HepG2 (cell line): ENCODE data around the gene ORMDL3. TPM values are rescaled to one million over a fixed set of nuclear protein-coding genes. Genes with fewer than 3 reads are reported as not detected.

ENCODE experiments used
- HMG20B ChIP-seq: conservative IDR thresholded peaks from 2 replicates; pipeline ENCODE4 v1.6.1; 2016; ENCODE audit warnings: missing genetic modification reagents, missing compliant biosample characterization
- HNRNPH1 ChIP-seq: fragments of 200-400 bp; formaldehyde crosslinking; optimal IDR thresholded peaks from 2 replicates; pipeline ENCODE3; 2017; ENCODE audit warnings: mild to moderate bottlenecking, low read depth, low read length
- IRF1 ChIP-seq: sonication (generic); formaldehyde crosslinking; IDR thresholded peaks from 2 replicates; pipeline ENCODE4 v1.4.0; 2020; ENCODE audit warnings: low read depth, mild to moderate bottlenecking, missing genetic modification reagents
- NFATC3 ChIP-seq: sonication (generic); formaldehyde crosslinking; IDR thresholded peaks from 2 replicates; pipeline ENCODE4 v1.5.1; 2020; ENCODE audit warnings: mild to moderate bottlenecking, missing genetic modification reagents
- RELA ChIP-seq: sonication (generic); formaldehyde crosslinking; IDR thresholded peaks from 2 replicates; pipeline ENCODE4 v1.4.0; 2020; ENCODE audit warnings: missing genetic modification reagents
- RFX3 ChIP-seq: IDR thresholded peaks from 2 replicates; pipeline ENCODE4 v1.6.1; 2016; ENCODE audit warnings: missing biosample characterization, missing genetic modification reagents
- SAP130 ChIP-seq: IDR thresholded peaks from 2 replicates; pipeline ENCODE4 v1.6.1; 2016; ENCODE audit warnings: low read depth
- SKI ChIP-seq: fragments of 450-650 bp; IDR thresholded peaks from one replicate; pipeline ENCODE4 v1.6.1; 2018; ENCODE audit warnings: mild to moderate bottlenecking; ENCODE audit not compliant: partially characterized antibody
- TOPORS ChIP-seq: sonication (generic); formaldehyde crosslinking; IDR thresholded peaks from 2 replicates; pipeline ENCODE4 v1.8.0; 2023; ENCODE audit warnings: mild to moderate bottlenecking, missing genetic modification reagents
- ZBTB42 ChIP-seq: sonication (generic); formaldehyde crosslinking; IDR thresholded peaks from 2 replicates; pipeline ENCODE4 v1.5.0; 2020; ENCODE audit warnings: mild to moderate bottlenecking, missing genetic modification reagents
- ZNF414 ChIP-seq: sonication (generic); formaldehyde crosslinking; IDR thresholded peaks from 2 replicates; pipeline ENCODE4 v1.5.0; 2020; ENCODE audit warnings: missing genetic modification reagents
- ZNF546 ChIP-seq: sonication (generic); formaldehyde crosslinking; conservative IDR thresholded peaks from 2 replicates; pipeline ENCODE4 v1.8.1; 2023; ENCODE audit warnings: mild to moderate bottlenecking, missing genetic modification reagents
- ZNF724P ChIP-seq: sonication (generic); formaldehyde crosslinking; IDR thresholded peaks from 2 replicates; pipeline ENCODE4 v1.8.0; 2022; ENCODE audit warnings: missing genetic modification reagents, borderline replicate concordance
- ZNF83 ChIP-seq: sonication (generic); formaldehyde crosslinking; IDR thresholded peaks from 2 replicates; pipeline ENCODE4 v1.4.0; 2020; ENCODE audit warnings: missing genetic modification reagents, mild to moderate bottlenecking, borderline replicate concordance
- ZNF891 ChIP-seq: sonication (generic); formaldehyde crosslinking; IDR thresholded peaks from 2 replicates; pipeline ENCODE4 v1.5.0; 2020; ENCODE audit warnings: mild to moderate bottlenecking, missing genetic modification reagents
- polyA plus RNA-seq, 8 experiments: library from polyadenylated mRNA; depleted of rRNA in 3 of 8; stranded (reverse) in 7 of 8; unstranded in 1 of 8; fragments of >200 nt; fragmentation: Illumina TruSeq in 4 of 8; extraction: Trizol in 4 of 8; gene quantifications; 2 replicates each; pipeline versions ENCODE4 v1.2.1 to v1.2.3, GENCODE V29; 2011 to 2016; ENCODE audit warnings: low read depth in 4 of 8, missing spikeins in 1 of 8, mixed read lengths in 1 of 8; ENCODE audit not compliant: insufficient read depth in 1 of 8
- total RNA-seq, 5 experiments: library from RNA; depleted of rRNA; stranded (reverse); fragments of >200 nt; fragmentation: Illumina TruSeq; extraction: Trizol; gene quantifications; 2 replicates each; pipeline ENCODE4 v1.2.3, GENCODE V29; 2016; ENCODE audit warnings: low read depth in 1 of 5
- TF ChIP-seq, protein P1 (sequence below): sonication (generic); formaldehyde crosslinking; IDR thresholded peaks from 2 replicates; pipeline ENCODE4 v1.4.0; 2020; ENCODE audit warnings: missing genetic modification reagents
- TF ChIP-seq, protein P2 (sequence below): sonication (generic); formaldehyde crosslinking; IDR thresholded peaks from 2 replicates; pipeline ENCODE4 v1.4.0; 2020; ENCODE audit warnings: mild to moderate bottlenecking, missing genetic modification reagents, borderline replicate concordance

ORMDL3 gene
- total and polyA plus RNA-seq, 2 of the 13 experiments (the other 11 are each of a cell fraction or from before 2014, with no cell fraction given), result 181 to 384 TPM

DNA sequence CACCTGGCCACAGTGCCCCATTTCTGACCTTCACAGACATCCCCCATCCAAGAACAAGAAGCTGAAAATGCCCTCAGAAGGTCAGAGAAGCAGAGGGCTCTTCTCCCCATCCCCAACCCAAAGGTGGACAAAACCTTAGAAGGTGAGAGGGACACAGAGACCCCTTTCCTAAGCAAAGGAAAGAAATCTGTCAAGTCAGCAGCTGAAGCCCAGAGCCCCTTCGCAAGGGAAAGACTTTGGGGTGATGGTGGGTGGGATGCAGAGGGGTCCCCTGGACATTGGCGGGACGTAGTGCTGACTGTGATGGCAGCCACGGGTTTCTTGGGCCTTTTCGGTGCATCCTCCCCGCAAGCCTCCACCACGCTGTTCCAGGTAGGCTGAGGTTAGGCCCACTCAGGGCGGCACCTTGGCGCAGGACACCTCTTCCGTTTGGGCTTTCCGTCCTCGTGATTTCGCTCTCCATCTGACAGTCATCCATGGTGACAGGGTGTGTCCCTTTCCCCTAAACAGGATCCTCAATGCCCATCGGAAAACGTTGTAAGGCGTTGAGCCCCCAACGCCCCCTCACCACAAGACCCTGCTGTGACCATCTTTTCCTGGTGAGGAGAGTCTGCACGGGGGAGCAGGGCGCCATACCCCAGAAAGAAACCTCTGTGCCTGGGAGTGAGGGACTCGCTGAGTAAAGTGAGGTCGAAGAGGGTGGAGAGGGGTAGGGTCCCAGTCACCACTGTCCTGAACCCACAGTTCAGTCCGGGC lies 24.7 kb upstream of the ORMDL3 start (continued):
- TF ChIP-seq, protein P1, sequence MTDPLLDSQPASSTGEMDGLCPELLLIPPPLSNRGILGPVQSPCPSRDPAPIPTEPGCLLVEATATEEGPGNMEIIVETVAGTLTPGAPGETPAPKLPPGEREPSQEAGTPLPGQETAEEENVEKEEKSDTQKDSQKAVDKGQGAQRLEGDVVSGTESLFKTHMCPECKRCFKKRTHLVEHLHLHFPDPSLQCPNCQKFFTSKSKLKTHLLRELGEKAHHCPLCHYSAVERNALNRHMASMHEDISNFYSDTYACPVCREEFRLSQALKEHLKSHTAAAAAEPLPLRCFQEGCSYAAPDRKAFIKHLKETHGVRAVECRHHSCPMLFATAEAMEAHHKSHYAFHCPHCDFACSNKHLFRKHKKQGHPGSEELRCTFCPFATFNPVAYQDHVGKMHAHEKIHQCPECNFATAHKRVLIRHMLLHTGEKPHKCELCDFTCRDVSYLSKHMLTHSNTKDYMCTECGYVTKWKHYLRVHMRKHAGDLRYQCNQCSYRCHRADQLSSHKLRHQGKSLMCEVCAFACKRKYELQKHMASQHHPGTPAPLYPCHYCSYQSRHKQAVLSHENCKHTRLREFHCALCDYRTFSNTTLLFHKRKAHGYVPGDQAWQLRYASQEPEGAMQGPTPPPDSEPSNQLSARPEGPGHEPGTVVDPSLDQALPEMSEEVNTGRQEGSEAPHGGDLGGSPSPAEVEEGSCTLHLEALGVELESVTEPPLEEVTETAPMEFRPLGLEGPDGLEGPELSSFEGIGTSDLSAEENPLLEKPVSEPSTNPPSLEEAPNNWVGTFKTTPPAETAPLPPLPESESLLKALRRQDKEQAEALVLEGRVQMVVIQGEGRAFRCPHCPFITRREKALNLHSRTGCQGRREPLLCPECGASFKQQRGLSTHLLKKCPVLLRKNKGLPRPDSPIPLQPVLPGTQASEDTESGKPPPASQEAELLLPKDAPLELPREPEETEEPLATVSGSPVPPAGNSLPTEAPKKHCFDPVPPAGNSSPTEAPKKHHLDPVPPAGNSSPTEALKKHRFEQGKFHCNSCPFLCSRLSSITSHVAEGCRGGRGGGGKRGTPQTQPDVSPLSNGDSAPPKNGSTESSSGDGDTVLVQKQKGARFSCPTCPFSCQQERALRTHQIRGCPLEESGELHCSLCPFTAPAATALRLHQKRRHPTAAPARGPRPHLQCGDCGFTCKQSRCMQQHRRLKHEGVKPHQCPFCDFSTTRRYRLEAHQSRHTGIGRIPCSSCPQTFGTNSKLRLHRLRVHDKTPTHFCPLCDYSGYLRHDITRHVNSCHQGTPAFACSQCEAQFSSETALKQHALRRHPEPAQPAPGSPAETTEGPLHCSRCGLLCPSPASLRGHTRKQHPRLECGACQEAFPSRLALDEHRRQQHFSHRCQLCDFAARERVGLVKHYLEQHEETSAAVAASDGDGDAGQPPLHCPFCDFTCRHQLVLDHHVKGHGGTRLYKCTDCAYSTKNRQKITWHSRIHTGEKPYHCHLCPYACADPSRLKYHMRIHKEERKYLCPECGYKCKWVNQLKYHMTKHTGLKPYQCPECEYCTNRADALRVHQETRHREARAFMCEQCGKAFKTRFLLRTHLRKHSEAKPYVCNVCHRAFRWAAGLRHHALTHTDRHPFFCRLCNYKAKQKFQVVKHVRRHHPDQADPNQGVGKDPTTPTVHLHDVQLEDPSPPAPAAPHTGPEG, result no peak
- TF ChIP-seq RFX3 (no peak), SKI (no peak), ZNF724P (no peak), ZNF83 (CRISPR knock-in tag) (no peak), RELA (CRISPR knock-in tag) (no peak), HMG20B (CRISPR knock-in tag) (no peak), SAP130 (CRISPR knock-in tag) (no peak), IRF1 (CRISPR knock-in tag) (no peak), ZNF891 (CRISPR knock-in tag) (0 out of 2 replicates have a peak, but pooled peaks have one; percentile 56), ZBTB42 (CRISPR knock-in tag) (no peak), NFATC3 (CRISPR knock-in tag) (no peak), TOPORS (no peak), ZNF414 (CRISPR knock-in tag) (no peak), HNRNPH1 (no peak), ZNF546 (CRISPR knock-in tag) (no peak)
- TF ChIP-seq, protein P2, sequence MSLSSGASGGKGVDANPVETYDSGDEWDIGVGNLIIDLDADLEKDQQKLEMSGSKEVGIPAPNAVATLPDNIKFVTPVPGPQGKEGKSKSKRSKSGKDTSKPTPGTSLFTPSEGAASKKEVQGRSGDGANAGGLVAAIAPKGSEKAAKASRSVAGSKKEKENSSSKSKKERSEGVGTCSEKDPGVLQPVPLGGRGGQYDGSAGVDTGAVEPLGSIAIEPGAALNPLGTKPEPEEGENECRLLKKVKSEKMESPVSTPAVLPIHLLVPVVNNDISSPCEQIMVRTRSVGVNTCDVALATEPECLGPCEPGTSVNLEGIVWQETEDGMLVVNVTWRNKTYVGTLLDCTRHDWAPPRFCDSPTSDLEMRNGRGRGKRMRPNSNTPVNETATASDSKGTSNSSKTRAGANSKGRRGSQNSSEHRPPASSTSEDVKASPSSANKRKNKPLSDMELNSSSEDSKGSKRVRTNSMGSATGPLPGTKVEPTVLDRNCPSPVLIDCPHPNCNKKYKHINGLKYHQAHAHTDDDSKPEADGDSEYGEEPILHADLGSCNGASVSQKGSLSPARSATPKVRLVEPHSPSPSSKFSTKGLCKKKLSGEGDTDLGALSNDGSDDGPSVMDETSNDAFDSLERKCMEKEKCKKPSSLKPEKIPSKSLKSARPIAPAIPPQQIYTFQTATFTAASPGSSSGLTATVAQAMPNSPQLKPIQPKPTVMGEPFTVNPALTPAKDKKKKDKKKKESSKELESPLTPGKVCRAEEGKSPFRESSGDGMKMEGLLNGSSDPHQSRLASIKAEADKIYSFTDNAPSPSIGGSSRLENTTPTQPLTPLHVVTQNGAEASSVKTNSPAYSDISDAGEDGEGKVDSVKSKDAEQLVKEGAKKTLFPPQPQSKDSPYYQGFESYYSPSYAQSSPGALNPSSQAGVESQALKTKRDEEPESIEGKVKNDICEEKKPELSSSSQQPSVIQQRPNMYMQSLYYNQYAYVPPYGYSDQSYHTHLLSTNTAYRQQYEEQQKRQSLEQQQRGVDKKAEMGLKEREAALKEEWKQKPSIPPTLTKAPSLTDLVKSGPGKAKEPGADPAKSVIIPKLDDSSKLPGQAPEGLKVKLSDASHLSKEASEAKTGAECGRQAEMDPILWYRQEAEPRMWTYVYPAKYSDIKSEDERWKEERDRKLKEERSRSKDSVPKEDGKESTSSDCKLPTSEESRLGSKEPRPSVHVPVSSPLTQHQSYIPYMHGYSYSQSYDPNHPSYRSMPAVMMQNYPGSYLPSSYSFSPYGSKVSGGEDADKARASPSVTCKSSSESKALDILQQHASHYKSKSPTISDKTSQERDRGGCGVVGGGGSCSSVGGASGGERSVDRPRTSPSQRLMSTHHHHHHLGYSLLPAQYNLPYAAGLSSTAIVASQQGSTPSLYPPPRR (CRISPR knock-in tag), result no peak
